Neutrophil (primary cell): ENCODE results near the gene CDK15.

Experiments used
- H3K27ac ChIP-seq: fragments of 200-600 bp; sonication (generic); 2 replicates; pipeline ENCODE4 v1.5.1; 2016; ENCODE audit warnings: mild to moderate bottlenecking, moderate library complexity
- H3K27me3 ChIP-seq: fragments of 200-600 bp; sonication (generic); 2 replicates; pipeline ENCODE4 v1.6.0; 2016; ENCODE audit warnings: mild to moderate bottlenecking
- H3K36me3 ChIP-seq: fragments of 200-600 bp; sonication (generic); 2 replicates; pipeline ENCODE4 v1.5.1; 2017
- H3K4me1 ChIP-seq, 2 experiments: fragments of 200-600 bp in 1 of 2; sonication (generic) in 1 of 2; 1 replicate in 1 of 2; 2 replicates in 1 of 2; pipeline versions ENCODE4 v1.5.1 to v1.6.1; 2013 to 2016; ENCODE audit warnings: low read depth in 1 of 2, low read length in 1 of 2, mild to moderate bottlenecking in 1 of 2, moderate library complexity in 1 of 2; ENCODE audit not compliant: control insufficient read depth in 1 of 2, insufficient read depth in 1 of 2
- H3K4me3 ChIP-seq, 2 experiments: fragments of 200-600 bp in 1 of 2; sonication (generic) in 1 of 2; 1 replicate in 1 of 2; 2 replicates in 1 of 2; pipeline ENCODE4 v1.5.1; 2013 to 2016; ENCODE audit warnings: low read depth in 1 of 2, low read length in 1 of 2, mild to moderate bottlenecking in 1 of 2, moderate library complexity in 1 of 2
- H3K9me3 ChIP-seq: fragments of 200-600 bp; sonication (generic); 2 replicates; pipeline ENCODE4 v1.5.1; 2016
- TF ChIP-seq, protein P1 (sequence below): fragments of 200-600 bp; sonication (generic); IDR thresholded peaks from 2 replicates; pipeline ENCODE4 v1.5.1; 2016; ENCODE audit warnings: antibody characterized with exemption

Gene CDK15

DNA sequence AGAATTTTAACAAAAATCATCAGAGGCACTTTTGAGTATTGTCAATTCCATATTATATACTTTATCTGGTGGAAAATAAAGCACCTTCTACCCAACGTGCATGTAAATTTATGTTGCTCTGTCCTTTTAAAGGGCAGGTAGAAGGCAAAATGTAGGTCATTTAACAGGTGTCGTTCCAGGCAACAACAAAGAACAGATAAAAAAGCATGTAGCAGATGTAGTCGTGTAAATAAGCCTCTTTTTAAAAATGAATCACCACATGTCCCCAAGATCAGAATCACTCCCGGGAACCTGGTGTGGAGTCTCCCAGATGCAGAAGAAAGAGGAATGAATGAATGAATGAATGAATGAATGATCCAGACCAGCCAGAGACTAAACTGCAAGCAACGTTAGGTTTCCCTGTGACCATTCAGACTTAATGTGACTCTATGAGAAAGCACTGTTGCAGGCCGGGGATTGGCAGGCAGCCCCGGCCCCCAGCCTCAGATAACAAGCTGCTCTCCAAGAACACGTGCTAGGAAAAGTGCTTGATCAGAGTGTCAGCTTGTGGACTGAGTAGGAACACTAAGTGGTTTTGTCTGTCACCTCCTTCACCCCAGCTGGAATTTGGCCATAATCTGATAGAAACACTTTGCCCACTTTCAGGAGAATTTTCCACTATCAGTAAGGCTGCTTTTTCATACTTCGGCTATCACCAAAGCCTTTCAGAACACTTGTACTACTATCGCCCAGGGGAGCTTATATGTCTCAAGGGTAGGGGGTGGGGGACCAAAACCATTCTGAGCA is 100.6 kb downstream of the CDK15 start:
- TF ChIP-seq, protein P1, sequence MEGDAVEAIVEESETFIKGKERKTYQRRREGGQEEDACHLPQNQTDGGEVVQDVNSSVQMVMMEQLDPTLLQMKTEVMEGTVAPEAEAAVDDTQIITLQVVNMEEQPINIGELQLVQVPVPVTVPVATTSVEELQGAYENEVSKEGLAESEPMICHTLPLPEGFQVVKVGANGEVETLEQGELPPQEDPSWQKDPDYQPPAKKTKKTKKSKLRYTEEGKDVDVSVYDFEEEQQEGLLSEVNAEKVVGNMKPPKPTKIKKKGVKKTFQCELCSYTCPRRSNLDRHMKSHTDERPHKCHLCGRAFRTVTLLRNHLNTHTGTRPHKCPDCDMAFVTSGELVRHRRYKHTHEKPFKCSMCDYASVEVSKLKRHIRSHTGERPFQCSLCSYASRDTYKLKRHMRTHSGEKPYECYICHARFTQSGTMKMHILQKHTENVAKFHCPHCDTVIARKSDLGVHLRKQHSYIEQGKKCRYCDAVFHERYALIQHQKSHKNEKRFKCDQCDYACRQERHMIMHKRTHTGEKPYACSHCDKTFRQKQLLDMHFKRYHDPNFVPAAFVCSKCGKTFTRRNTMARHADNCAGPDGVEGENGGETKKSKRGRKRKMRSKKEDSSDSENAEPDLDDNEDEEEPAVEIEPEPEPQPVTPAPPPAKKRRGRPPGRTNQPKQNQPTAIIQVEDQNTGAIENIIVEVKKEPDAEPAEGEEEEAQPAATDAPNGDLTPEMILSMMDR = no peak
- Histone ChIP-seq H3K36me3 (no peaks in the 10 kb centered on the region), H3K9me3 (no peaks in the 10 kb centered on the region), H3K27ac (no peak overlapping the region), H3K4me3 (no peak overlapping the region), H3K27me3 (peaks cover 7% of the 10 kb centered on the region), H3K4me1 (no peaks in the 10 kb centered on the region)

DNA sequence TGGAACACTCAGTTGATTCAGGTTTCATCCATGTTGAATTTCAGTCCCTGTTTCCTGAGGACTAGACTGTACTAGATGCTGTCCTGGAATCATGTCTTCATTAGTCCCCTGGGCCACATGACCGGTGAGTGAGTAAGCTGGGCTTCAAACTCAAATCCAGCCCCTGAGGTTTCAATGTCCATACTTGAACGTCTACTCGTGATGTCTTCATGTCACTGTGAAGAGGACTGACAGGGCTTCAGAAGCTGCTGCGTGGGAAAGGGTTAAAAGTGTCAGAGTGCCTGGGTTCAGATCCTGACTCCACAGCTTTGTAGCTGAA is 101.2 kb downstream of the CDK15 start:
- no peak overlapping the region for H3K4me3 ChIP-seq
- H3K9me3 ChIP-seq = no peaks in the 10 kb centered on the region
- H3K4me1 ChIP-seq = no peaks in the 10 kb centered on the region
- no peaks in the 10 kb centered on the region for H3K36me3 ChIP-seq
- peaks cover 5% of the 10 kb centered on the region for H3K27me3 ChIP-seq
- H3K27ac ChIP-seq = no peak overlapping the region
- TF ChIP-seq, protein P1 = no peak

DNA sequence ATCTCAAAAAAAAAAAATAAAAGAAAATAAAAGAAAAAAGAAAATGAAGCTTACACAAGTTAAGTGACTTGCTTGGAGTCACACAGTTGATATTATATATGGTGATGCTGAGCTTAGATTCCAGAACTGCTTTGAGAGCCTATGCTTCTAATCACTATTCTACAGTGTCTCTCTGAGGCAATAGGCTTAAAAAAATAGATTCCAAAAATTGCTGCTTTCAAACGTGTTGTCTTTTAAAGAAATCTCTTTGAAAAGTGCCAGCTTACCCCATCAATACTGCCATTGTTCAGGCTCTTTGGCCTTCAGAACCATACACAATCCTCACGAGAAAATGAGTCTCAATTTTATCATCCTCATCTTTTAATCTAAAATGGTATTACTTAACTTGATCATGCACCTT is 102.6 kb downstream of the CDK15 start:
- H3K27ac ChIP-seq = no peak overlapping the region
- no peaks in the 10 kb centered on the region for H3K4me1 ChIP-seq
- TF ChIP-seq, protein P1 = no peak
- no peaks in the 10 kb centered on the region for H3K36me3 ChIP-seq
- no peak overlapping the region for H3K4me3 ChIP-seq
- H3K27me3 ChIP-seq = peaks cover 5% of the 10 kb centered on the region
- H3K9me3 ChIP-seq = no peaks in the 10 kb centered on the region

DNA sequence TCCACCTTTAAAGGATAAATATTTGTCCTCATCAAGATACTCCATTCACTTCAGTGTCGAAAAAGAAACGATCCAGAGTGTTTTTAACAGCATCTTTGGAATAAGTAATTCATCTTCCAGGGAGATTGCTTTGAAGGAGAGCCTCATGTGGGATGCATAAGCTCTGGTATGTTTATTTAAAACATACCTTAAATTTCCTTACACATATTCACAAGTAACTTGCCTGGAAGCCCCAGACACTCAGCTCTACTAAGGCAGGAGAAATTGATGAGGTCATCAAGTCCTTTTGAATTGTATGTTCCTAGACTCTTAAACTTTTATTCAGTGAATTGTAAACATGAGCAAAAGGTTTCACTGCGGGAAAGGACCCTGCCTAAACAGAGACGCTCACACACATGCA is 103.0 kb downstream of the CDK15 start:
- Histone ChIP-seq H3K4me3 (no peak overlapping the region), H3K36me3 (no peaks in the 10 kb centered on the region), H3K4me1 (no peaks in the 10 kb centered on the region), H3K27me3 (peaks cover 5% of the 10 kb centered on the region), H3K9me3 (no peaks in the 10 kb centered on the region), H3K27ac (no peak overlapping the region)
- TF ChIP-seq, protein P1 = no peak

DNA sequence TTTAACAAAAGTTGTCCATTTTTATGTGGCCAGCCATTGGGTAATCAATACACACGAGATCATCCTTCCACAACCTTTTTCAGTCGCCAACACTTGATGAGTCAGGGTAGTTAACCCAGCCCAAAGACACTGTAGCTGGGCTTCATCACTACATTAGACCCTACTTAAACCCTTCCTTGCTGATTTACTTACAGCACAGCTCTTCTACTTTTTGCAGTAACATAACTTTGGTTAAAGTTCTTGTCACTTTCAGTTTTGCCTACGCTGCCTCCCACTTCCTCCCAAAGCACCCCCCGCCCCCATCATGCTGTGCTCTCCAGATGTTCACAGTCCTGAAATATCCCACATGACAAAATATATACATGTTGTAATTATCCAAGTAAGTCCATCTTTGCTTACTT is 103.6 kb downstream of the CDK15 start:
- TF ChIP-seq, protein P1 = no peak
- no peak overlapping the region for H3K27ac ChIP-seq
- H3K36me3 ChIP-seq = no peaks in the 10 kb centered on the region
- no peaks in the 10 kb centered on the region for H3K4me1 ChIP-seq
- no peaks in the 10 kb centered on the region for H3K9me3 ChIP-seq
- H3K27me3 ChIP-seq = peaks cover 5% of the 10 kb centered on the region
- H3K4me3 ChIP-seq = no peak overlapping the region

DNA sequence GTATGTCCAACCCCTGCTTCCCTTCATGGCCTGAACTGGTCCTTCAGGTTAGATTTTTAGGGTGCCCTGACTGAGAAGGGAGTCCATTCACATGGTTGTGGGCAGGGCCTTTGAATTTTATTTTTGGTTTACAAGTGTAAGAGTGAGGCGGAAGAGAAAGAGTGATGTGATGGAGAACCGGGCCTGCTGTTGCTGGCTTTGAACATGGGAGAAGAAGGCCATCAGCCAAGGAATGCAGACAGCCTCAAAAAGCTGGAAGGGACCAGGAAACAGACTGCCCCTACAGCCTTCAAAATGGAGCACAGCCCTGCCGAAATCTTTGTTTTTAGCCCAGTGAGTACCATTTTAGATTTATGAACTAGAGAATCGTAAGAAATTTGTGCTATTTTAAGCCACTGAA is 105.0 kb downstream of the CDK15 start:
- Histone ChIP-seq H3K27me3 (peaks cover 5% of the 10 kb centered on the region), H3K4me3 (no peak overlapping the region), H3K9me3 (no peaks in the 10 kb centered on the region), H3K4me1 (no peaks in the 10 kb centered on the region), H3K27ac (no peak overlapping the region), H3K36me3 (no peaks in the 10 kb centered on the region)
- TF ChIP-seq, protein P1 = no peak
